ENCODE measurements around the gene FAM234B. TPM values are rescaled to one million over a fixed set of nuclear protein-coding genes. Genes with fewer than 3 reads are reported as not detected.

Gene FAM234B
- total RNA-seq, 1 donor from 2014 or later = 6.6 TPM

DNA sequence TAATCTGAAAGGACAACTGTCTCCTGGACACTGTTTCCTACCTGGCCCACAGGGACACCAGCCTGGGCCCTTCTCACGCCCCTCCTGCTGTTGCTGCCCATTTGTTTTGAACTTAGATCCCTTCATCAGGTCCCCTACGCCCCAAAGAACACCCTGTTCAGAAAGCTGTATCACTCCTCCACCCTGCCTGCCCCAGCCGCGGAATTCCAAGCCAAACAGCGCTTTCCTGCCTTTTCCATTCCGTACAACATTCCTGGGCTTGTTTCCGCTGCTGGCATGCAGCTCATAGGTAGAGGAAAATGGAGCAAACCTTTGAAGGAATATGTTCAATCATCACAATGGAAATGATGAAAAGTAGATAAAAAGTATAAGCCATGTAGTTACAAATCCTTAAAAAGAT, 72.1 kb downstream of the FAM234B start:
- no peak for DNase-seq (ENCODE audit: low spot score)

GRCh38 chr12:13117029-13117428, 72.8 kb downstream of the FAM234B start:
- DNase-seq (ENCODE audit: low spot score) = no peak

DNA sequence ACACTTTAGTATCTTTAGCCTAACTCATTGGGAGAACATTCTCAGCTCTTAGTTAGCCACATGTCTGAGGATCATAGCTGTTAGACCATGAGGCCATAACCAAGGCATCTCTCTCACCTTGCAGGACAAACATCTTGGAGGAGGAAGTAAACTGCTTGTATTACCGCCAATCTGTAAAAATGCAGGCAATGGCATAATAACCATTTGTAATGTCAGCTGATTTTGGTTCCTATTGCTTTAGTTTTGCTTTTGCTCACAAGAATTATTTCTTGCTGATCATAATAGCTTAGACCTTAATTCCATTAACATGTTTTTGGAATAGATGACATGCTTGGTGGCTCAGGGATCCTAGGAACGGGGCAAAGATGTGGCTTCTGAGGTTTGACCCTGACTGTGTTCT, 75.6 kb downstream of the FAM234B start:
- DNase-seq (ENCODE audit: low spot score) = no peak

GRCh38 chr12:13120413-13120812, 76.2 kb downstream of the FAM234B start:
- DNase-seq (ENCODE audit: low spot score) = no peak

DNA sequence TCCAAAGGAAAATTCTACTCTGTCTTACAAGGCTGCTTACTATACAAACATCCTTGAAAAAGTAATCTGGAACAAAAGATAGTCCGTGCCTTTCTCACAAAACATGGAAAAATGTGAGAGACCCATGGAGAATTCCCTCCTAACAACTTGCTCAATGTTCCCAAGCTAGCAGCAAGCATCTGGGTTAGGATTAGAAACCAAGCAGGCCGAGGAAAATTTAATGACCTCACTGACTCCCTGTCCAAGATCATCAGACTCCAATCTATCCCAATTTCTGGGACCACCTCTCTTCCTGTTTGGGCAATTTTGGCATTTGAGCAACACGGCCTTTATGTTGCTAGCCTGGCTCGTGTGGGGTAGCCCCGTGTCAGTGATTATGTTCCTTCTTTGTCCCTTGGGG, 77.4 kb downstream of the FAM234B start:
- DNase-seq (ENCODE audit: low spot score) = no peak

DNA sequence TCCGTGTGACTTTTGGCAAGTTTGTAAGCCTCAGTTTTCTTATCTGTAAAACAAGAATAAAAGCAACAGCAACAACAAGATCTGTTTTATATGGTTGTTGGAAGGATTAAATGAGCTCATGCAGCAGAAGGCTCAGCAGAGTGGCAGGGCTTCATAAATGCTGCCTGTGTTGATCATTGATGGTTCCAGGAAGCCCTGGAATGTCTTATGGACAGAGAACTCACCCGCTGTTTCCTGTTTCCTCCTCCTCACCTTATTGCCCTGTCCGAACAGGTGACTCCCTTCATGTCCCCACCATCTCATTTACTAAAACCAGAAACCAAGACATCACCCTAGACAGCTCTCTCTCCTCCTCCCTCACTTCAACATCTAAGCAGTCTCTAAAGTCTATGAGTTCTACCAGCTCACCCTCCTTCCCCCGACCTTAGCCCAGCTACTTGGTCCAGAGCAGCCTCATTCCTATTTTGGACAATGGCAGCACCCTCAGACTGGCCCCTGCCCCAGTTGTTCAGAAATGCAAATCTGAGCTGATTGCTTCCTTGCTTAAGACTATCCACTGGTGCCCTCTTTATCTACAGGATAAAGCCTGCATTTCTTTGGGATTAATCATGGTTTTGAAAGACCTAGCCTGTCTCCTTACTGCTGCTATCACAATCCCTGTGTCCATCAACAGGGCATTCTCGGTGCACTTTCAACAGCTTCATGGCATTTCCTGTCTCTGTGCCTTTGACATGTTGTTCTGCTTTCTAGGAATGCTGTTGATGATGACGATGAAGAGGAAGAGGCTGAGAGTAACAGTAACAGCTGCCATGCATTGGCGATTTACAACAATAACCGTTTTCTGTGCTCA, 80.7 kb downstream of the FAM234B start:
- DNase-seq (ENCODE audit: low spot score) = no peak

GRCh38 chr12:13125996-13126395, 81.8 kb downstream of the FAM234B start:
- DNase-seq (ENCODE audit: low spot score) = no peak

DNA sequence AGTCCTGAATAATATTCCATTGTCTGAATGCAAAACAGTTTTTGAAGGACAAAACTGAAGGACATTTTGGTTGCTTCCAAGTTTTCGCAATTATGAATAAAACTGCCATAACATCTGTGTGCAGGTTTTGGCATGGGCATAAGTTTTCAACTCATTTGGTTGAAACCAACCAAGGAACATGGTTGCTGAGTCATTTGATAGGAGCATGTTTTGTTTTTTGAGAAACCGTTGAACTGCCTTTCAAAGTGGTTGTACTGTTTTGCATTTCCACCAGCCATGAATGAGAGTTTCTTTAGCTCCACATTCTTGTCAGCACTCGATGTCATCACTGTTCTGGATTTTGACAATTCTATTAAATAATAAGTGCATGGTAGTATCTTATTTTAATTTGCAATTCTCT, 82.3 kb downstream of the FAM234B start:
- no peak for DNase-seq (ENCODE audit: low spot score)

GRCh38 chr12:13127444-13127843, 83.3 kb downstream of the FAM234B start:
- DNase-seq (ENCODE audit: low spot score) = no peak

GRCh38 chr12:13128291-13128965, 84.2 kb downstream of the FAM234B start:
- DNase-seq (ENCODE audit: low spot score) = no peak

DNA sequence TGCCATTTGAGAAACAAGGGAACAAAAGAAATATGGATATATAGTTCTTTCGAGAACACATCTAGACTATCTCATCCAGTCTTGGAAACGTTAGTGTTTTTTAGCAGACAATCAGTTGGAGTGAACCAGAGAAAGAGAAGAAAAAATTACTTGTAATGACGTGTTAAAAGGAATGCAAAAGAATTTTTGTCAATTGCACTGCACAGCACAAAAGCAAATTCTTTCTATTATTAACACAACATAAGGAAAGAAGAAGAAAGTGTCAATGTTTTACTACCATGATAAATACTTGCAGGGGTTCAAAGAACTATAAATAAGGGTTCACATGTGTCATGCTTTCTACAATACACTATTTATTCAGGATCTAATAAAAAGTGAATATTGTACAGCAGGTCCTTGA, 86.8 kb downstream of the FAM234B start:
- DNase-seq (ENCODE audit: low spot score) = no peak

Other genes with a start within 250 kb of the FAM234B start
- gene DDX47, start 231.0 kb upstream of the FAM234B start, total RNA-seq = 36.3 TPM
- 7.2 TPM for gene GPRC5A, start 152.8 kb upstream of the FAM234B start, total RNA-seq
- not detected for gene GPRC5D, start 92.2 kb upstream of the FAM234B start, total RNA-seq
- gene HEBP1, start 44.1 kb upstream of the FAM234B start, total RNA-seq = 90.2 TPM
- gene GSG1, start 59.3 kb downstream of the FAM234B start, total RNA-seq = 0.83 TPM
- gene EMP1, start 152.3 kb downstream of the FAM234B start, total RNA-seq = 66.0 TPM

Measured in mucosa of gallbladder (tissue), 1 donor.